ENCODE results near the gene GABRR3.

DNA sequence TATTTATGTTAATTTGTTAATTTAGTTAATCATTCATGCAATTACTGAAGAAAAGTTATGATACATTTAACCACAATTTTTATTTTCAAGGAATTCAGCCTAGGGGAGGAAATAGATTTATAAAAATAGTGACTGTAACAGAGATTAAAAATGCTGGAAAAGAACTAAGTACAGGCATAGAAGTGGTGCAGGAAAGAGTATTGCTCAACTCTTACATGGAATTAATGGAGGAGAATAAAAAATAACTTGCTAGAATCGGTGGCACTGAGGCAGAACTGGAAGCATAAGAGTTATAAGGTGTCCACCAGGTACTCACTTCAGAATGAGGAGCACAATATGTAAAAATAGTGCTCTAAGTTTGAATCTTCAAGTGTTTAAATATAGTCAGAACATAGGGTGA is 38.4 kb upstream of the GABRR3 start:
- TF ChIP-seq REST (IDR thresholded peaks at IDR 0.05; ENCODE audit: unreplicated experiment) (no peak), ETS1 (IDR thresholded peaks at IDR 0.05) (no peak), POLR2AphosphoS5 (IDR thresholded peaks at IDR 0.05; ENCODE audit: low read depth) (no peak), EZH2phosphoT487 (IDR thresholded peaks at IDR 0.05; ENCODE audit: unreplicated experiment) (no peak), EZH2 (IDR thresholded peaks at IDR 0.05; ENCODE audit: low read depth, unreplicated experiment) (no peak), NANOG (IDR thresholded peaks at IDR 0.05; ENCODE audit: borderline replicate concordance) (no peak), STAT1 (IDR thresholded peaks at IDR 0.05; ENCODE audit: unreplicated experiment) (no peak)
- TF ChIP-seq, protein P1, sequence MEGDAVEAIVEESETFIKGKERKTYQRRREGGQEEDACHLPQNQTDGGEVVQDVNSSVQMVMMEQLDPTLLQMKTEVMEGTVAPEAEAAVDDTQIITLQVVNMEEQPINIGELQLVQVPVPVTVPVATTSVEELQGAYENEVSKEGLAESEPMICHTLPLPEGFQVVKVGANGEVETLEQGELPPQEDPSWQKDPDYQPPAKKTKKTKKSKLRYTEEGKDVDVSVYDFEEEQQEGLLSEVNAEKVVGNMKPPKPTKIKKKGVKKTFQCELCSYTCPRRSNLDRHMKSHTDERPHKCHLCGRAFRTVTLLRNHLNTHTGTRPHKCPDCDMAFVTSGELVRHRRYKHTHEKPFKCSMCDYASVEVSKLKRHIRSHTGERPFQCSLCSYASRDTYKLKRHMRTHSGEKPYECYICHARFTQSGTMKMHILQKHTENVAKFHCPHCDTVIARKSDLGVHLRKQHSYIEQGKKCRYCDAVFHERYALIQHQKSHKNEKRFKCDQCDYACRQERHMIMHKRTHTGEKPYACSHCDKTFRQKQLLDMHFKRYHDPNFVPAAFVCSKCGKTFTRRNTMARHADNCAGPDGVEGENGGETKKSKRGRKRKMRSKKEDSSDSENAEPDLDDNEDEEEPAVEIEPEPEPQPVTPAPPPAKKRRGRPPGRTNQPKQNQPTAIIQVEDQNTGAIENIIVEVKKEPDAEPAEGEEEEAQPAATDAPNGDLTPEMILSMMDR (conservative IDR thresholded peaks at IDR 0.05; ENCODE audit: low read depth in 2 of 2): no peak

Data from GM23338 (cell line).